SK-N-SH treated with all-trans-retinoic acid at 6 μM for 48 hours (cell line): ENCODE results near the gene NUB1.

Experiments used
- ATAC-seq: fragments of 200-7000 bp; cut with Tn5 transposase; 3 replicates; pipeline ENCODE4 v1.9.1; 2020; ENCODE audit warnings: mild to moderate bottlenecking, moderate library complexity
- CREB5 ChIP-seq: fragments of 250-450 bp; sonication (Bioruptor Pico); IDR thresholded peaks from 2 replicates; pipeline ENCODE4 v1.5.1; 2020; ENCODE audit warnings: low read depth, mild to moderate bottlenecking, moderate library complexity
- CSRNP3 ChIP-seq: fragments of 250-450 bp; sonication (Bioruptor Pico); IDR thresholded peaks from 2 replicates; pipeline ENCODE4 v1.5.1; 2021; ENCODE audit warnings: mild to moderate bottlenecking, moderate library complexity
- ESRRG ChIP-seq: fragments of 250-450 bp; sonication (Bioruptor Pico); IDR thresholded peaks from 2 replicates; pipeline ENCODE4 v1.6.1; 2021; ENCODE audit warnings: mild to moderate bottlenecking
- GLIS3 ChIP-seq: fragments of 250-450 bp; sonication (Bioruptor Pico); IDR thresholded peaks from 2 replicates; pipeline ENCODE4 v1.5.0; 2020; ENCODE audit warnings: mild to moderate bottlenecking, moderate library complexity
- ISL1 ChIP-seq: fragments of 250-450 bp; sonication (Bioruptor Pico); IDR thresholded peaks from 2 replicates; pipeline ENCODE4 v2.1.2; 2022; ENCODE audit warnings: mild to moderate bottlenecking, moderate library complexity
- OSR1 ChIP-seq: fragments of 250-450 bp; sonication (Bioruptor Pico); IDR thresholded peaks from 2 replicates; pipeline ENCODE4 v1.8.0; 2022; ENCODE audit warnings: moderate library complexity, mild to moderate bottlenecking, inconsistent platforms
- PATZ1 ChIP-seq: fragments of 250-450 bp; sonication (Bioruptor Pico); IDR thresholded peaks from 2 replicates; pipeline ENCODE4 v1.8.0; 2020; ENCODE audit warnings: mild to moderate bottlenecking, moderate library complexity, borderline replicate concordance
- POU6F1 ChIP-seq: fragments of 250-450 bp; sonication (Bioruptor Pico); IDR thresholded peaks from 2 replicates; pipeline ENCODE4 v1.8.0; 2021; ENCODE audit warnings: low read depth, mild to moderate bottlenecking, moderate library complexity, borderline replicate concordance
- RARB ChIP-seq: fragments of 250-450 bp; sonication (Bioruptor Pico); IDR thresholded peaks from 2 replicates; pipeline ENCODE4 v1.8.0; 2021; ENCODE audit warnings: mild to moderate bottlenecking, moderate library complexity
- TOX ChIP-seq: fragments of 250-450 bp; sonication (Bioruptor Pico); IDR thresholded peaks from 2 replicates; pipeline ENCODE4 v1.8.0; 2021; ENCODE audit warnings: mild to moderate bottlenecking, moderate library complexity, borderline replicate concordance
- TSHZ2 ChIP-seq: fragments of 250-450 bp; sonication (Bioruptor Pico); IDR thresholded peaks from 2 replicates; pipeline ENCODE4 v1.5.0; 2020; ENCODE audit warnings: mild to moderate bottlenecking, moderate library complexity
- ZC3H10 ChIP-seq: fragments of 250-450 bp; sonication (Bioruptor Pico); IDR thresholded peaks from 2 replicates; pipeline ENCODE4 v1.5.1; 2021; ENCODE audit warnings: mild to moderate bottlenecking, moderate library complexity
- ZFP3 ChIP-seq: fragments of 250-450 bp; sonication (Bioruptor Pico); IDR thresholded peaks from 2 replicates; pipeline ENCODE4 v1.5.0; 2020; ENCODE audit warnings: mild to moderate bottlenecking, moderate library complexity
- ZFP30 ChIP-seq: fragments of 450-650 bp; formaldehyde crosslinking; IDR thresholded peaks from 2 replicates; pipeline ENCODE4 v1.5.0; 2022; ENCODE audit warnings: mild to moderate bottlenecking, moderate library complexity
- ZNF565 ChIP-seq: fragments of 450-650 bp; formaldehyde crosslinking; conservative IDR thresholded peaks from 2 replicates; pipeline ENCODE4 v1.5.0; 2020; ENCODE audit warnings: low read depth, mild to moderate bottlenecking, moderate library complexity
- ZNF70 ChIP-seq: fragments of 450-650 bp; formaldehyde crosslinking; IDR thresholded peaks from 2 replicates; pipeline ENCODE4 v1.5.0; 2020; ENCODE audit warnings: mild to moderate bottlenecking, moderate library complexity

Gene NUB1

GRCh38 chr7:151373599-151373998 lies 32.0 kb downstream of the NUB1 start (continued):
- TF ChIP-seq POU6F1 (no peak), ESRRG (no peak)

GRCh38 chr7:151374139-151374538 lies 32.5 kb downstream of the NUB1 start:
- ATAC-seq: no peak
- no peak for TF ChIP-seq ZFP3 (CRISPR knock-in tag)
- TF ChIP-seq ZNF565 (CRISPR knock-in tag): no peak
- no peak for TF ChIP-seq OSR1
- no peak for TF ChIP-seq CREB5 (CRISPR knock-in tag)
- TF ChIP-seq GLIS3 (CRISPR knock-in tag): no peak
- no peak for TF ChIP-seq ZC3H10 (CRISPR knock-in tag)
- no peak for TF ChIP-seq ZNF70 (CRISPR knock-in tag)
- TF ChIP-seq TOX: no peak
- no peak for TF ChIP-seq RARB (CRISPR knock-in tag)
- no peak for TF ChIP-seq ISL1 (CRISPR knock-in tag)
- no peak for TF ChIP-seq POU6F1
- no peak for TF ChIP-seq PATZ1 (CRISPR knock-in tag)
- TF ChIP-seq ESRRG: no peak

- ATAC-seq: no peak
- TF ChIP-seq TSHZ2 (no peak), CSRNP3 (CRISPR knock-in tag) (no peak)
Observed at GRCh38 chr7:151374726-151375125, 33.1 kb downstream of the NUB1 start.

- no peak for TF ChIP-seq ZFP3 (CRISPR knock-in tag)
- TF ChIP-seq ZFP30: no peak
- no peak for TF ChIP-seq CREB5 (CRISPR knock-in tag)
- no peak for TF ChIP-seq TSHZ2
- no peak for TF ChIP-seq CSRNP3 (CRISPR knock-in tag)
- no peak for ATAC-seq
Observed at GRCh38 chr7:151375530-151376217, 34.1 kb downstream of the NUB1 start.
